Omental fat pad (tissue), 4 donors: ENCODE data around the gene DGKE. TPM values are rescaled to one million over a fixed set of nuclear protein-coding genes. Genes with fewer than 3 reads are reported as not detected.

ENCODE experiments used
- ATAC-seq: fragments of 150-250 bp; one replicate; pipeline ENCODE4 v1.9.1; 2016; ENCODE audit warnings: mild to moderate bottlenecking, moderate library complexity; ENCODE audit not compliant: low FRiP score
- DNase-seq: peaks from one replicate; pipeline ENCODE4 v3.0.0-alpha.2; 2019; ENCODE audit warnings: low spot score
- CTCF ChIP-seq, 3 donors: fragments of 450-650 bp; IDR thresholded peaks; one replicate each; pipeline ENCODE4 v1.5.1; 2016 to 2017; ENCODE audit warnings: antibody characterized with exemption in 3 of 3, mild to moderate bottlenecking in 3 of 3, moderate library complexity in 2 of 3
- total RNA-seq, 4 donors: library from RNA; depleted of rRNA; stranded (reverse); fragments of >200 nt; gene quantifications; one replicate each; pipeline ENCODE4 v1.1.0, GENCODE V29; 2016

Gene DGKE
- total RNA-seq, 4 donors from 2014 or later, result 5.9 to 19.4 (median 6.8) TPM

DNA sequence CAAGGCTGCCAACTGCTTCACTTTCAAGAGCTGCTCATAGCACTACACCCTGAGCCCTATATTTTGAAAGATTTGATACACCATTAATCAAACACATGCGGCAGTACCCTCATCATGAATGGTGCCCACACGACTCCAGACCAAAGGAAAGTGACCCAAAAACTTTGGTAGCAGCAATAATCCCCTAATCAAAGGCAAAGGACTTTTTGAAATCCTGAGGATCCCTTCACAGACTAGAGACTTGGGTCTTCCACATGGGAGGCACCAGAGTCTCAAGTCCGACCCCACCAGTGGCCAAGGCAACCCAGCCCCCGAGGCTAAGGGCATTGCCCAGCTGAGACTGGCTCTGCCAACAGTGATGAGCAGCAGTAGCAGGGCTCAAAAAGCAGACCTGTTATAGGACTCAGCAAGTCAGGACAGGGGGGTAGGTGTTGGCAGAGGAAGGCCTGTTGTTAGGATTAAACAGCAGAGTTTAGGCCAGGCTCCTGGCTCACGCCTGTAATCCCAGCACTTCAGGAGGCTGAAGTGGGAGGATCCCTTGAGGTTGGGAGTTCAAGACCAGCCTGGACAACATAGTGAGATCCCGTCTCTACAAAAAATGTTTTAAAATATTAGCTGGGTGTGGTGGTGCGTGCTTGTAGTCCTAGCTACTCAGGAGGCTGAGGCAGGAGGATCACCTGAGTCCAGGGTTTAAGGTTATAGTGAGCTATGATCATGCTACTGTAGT lies 76.7 kb downstream of the DGKE start:
- TF ChIP-seq CTCF (IDR thresholded peaks at IDR 0.05), result no peak
- ATAC-seq (no peak), DNase-seq (no peak)

GRCh38 chr17:56912105-56912999 lies 78.4 kb downstream of the DGKE start:
- no peak for DNase-seq
- no peak for TF ChIP-seq CTCF (IDR thresholded peaks at IDR 0.05)
- ATAC-seq, result no peak

GRCh38 chr17:56913000-56913311 lies 79.0 kb downstream of the DGKE start:
- no peak for TF ChIP-seq CTCF (IDR thresholded peaks at IDR 0.05)
- ATAC-seq (no peak), DNase-seq (no peak)

DNA sequence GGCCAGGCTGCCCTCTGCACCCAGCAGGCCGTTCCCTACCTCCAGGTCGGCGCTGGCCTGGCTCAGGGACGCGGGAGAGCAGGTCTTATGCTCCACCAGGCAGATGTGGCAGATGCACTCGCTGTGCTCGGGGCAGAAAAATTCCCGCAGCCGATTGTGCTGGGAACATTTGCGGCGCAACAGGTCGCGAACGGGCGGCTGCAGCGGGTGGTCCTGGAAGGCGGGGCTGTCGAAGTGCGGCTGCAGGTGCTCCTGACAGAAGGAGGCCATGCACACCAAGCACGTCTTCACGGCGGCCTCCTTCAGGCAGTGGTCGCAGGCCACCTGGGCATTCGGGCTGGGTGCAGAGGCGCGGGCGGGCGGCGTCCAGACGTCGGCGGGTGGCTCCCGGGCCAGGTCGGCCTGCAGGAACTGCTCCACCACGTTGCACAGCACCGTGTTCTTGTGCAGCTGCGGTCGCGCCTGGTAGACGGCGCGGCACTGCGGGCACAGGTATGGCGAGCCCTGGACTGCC lies 79.5 kb downstream of the DGKE start:
- DNase-seq, result no peak
- TF ChIP-seq CTCF (IDR thresholded peaks at IDR 0.05), result no peak
- peak; percentile 7 for ATAC-seq

DNA sequence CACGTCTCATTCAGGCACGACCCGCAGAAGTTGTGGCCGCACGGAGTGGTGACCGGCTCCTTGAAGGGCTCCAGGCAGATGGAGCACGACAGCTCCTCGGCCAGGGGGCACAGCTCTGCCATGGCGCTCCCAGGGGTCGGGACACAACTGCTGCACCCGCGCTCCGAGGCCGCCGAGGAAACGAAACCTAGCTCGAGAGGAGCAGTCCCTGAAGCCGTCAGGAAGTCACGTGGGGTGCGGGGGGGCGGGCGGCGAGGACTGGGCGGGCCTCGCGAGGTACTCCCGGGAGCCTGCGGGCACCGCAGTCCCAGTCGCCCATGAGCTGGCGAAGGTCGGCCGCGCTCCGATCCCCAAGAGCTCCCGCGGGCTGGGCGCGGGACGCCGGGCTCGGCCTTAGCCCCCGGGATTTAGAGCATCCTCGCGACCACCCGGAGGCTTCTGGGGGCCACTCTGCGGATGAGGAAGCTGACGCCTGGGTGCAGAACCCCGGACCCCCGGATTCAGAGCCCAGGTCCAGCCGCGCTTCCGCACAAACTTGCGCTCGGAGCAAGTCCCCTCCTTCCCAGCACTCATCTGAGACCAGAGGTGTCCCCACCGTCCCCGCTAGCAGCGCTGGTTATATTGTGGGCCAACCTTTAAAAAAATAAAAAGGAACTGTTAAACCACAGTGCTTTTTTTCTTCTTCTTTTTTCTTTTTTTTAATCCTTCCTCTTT lies 80.1 kb downstream of the DGKE start, which contains the start of gene TRIM25:
TSS of gene TRIM25 (minus strand) at position 183 of the 714 bp plus-strand sequence. CDS start at position 122, 61 bp downstream.
- ATAC-seq (peak; percentile 69), DNase-seq (peak; percentile 85)
- TF ChIP-seq CTCF (IDR thresholded peaks at IDR 0.05), result no peak

DNA sequence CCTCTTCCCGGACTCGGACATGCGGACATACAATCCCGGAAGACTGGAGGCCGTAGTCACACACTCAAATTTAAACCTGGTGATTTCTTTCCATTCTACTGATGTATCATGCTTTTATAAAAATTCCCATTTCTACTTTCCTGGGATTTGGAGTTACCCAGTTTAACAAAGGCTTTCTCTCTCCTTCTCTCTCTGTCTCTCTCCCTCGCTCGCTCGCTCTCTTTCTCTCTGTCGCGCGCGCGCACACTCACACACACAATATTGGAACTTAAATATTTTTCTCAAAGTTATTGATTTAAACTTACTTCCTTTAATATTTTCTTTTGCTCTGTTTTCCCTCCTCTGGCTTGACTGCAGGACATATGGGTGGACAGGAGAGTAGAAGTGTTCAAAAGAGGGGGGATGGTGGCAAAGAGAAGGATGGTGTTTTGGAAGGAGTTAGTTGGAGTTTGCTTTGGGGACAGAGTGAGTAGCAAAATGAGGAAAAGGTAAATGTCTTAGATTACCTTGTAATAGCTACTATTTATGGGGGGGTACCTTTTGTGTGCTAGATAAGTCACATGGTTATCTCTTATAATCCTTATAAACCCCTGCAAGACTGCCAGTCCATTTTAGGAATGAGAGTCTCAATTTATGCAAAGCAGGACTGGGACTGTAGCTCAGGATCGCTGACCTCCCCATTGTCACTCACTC lies 80.8 kb downstream of the DGKE start:
- DNase-seq (no peak), ATAC-seq (no peak)
- TF ChIP-seq CTCF (IDR thresholded peaks at IDR 0.05), result no peak
